ENCODE results near the gene FAM120C.
A peak's percentile ranks its signal among the peaks of the same experiment; 100 is the strongest.

The FAM120C gene

DNA sequence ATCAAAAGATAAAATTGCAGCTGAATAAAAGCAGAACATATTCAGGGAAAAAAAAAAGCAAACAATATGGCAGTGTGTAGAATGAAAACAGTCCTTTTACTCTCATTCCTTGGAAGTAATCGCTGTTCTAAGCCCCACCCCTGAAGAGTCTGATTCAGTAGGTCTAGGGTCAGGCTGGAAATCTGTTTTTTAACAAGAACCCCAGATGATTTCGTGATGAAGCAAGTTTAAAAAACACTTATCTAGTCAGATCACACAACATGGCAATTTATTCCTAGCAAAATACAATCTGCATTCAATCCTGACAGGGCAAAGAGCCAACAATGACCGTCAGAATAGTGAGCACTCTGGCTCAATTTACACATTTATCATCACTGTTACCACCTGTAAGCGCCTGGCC lies 16.1 kb downstream of the FAM120C start:
- no peak for ATAC-seq

- ATAC-seq: no peak
These were observed 25.5 kb downstream of the FAM120C start for GRCh38 chrX:54157561-54157960.

- no peak for ATAC-seq
These were observed 48.8 kb downstream of the FAM120C start for GRCh38 chrX:54134269-54134668.

DNA sequence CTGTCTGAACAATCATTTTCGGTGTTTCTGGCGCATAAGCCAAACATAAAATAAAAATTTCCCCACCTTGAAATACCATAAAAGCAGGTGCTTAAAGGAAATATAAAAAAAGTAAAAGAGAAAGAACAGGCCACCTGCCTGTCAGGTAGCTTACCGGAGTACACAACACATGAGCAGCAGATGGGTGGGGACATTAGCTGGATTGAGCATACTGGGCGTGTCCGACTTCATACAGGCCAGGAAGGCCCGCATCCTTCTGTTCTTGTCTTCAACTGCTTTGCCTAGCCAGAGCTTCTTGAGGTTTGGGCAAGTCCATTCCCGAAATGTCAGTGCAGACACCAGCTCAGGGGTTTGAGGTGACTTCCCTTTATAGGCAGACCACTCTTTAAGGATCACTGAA lies 66.7 kb downstream of the FAM120C start:
- ATAC-seq: no peak

DNA sequence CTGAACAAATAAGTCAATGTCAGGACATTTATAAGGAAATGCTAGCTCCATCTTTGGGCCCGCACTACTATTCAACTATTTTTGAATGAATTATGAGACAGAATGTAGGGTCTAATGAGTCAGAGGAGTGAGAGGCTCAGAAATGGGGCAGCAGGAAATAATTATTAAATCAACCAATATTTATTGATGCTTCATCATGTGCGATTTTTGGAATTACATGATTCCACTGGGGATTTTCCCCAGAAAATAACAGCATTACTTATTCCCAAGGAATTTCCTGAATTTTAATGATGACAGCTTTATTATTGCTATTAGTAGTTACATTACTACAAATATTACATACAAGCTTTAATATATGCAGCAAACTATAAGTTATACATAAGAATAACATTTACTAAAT lies 89.5 kb downstream of the FAM120C start:
- ATAC-seq: no peak

DNA sequence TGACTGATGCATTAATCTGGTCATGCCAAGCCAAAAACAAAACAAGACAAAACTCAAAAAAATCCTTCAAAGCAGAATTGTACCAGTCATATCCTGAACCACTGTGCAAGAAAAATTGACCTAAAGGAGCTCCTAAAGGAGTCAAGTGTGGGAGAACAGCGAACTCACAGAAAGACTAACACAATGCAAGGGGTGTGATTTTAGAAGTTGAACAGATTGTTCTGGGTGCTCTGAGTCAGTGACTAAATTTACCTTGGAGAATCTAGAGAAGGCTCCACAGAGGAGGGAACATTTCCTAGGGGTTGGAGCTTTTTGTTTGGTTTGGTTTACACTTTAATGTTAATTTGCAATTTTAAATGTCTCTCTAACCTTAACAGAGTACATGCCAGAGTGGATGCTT lies 89.9 kb downstream of the FAM120C start:
- ATAC-seq: no peak

- ATAC-seq: no peak
These were observed 92.2 kb downstream of the FAM120C start for GRCh38 chrX:54090880-54091279.

DNA sequence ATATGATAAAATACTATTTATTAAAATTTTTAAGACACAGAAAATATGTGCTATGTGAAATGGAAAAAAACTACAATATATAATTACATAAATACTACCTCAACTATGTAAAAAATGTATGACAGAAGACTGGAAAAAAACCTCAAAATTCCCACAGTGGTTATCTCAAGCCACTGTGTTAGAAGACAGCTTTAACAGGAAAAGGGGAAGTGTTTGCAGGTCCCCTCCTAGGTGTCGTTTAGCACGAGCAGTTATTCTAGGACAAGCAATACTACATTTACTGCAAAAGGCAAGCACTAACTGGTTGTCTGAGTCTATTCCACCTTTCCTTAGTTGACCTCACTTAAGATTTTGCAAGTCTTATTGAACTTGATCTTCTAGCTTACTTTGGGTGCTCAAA lies 93.9 kb downstream of the FAM120C start:
- no peak for ATAC-seq

DNA sequence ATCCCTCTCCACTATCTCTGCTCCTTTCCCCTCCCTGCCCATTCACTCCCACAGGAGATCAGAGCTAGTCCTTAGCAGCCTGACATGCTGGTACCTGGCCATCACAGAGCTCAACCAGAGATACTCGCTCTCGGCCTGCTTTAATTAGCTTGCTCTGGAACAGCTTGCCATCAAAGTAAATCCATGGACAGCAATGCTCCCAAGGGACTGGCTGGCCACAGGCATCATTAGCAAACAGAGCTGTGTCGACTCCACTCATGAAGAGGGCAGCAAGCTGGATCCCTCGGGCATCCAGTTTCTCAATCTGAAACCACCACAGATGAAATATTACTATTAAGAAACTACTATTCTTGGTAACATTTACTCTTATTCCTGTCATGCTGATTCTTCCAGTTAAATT lies 95.4 kb downstream of the FAM120C start:
- ATAC-seq: no peak

DNA sequence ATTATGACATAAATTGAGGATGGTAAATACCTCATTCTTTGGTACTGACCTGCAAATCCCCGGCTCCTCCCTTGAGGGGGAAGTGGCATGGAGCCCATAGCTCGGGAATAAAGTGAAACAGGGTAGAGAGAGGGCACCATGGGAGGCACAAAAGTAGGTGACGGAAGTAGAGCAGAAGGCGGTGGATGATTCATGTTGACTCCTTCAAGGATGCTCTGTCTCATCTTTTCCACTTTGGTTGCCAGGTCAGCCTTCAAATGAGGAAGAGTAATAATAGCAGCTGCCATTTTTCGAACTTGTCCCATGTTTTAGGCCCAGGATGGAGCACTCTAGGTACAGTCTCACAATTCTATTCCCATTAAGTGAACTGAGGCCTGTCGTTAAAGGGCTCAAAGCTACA lies 97.4 kb downstream of the FAM120C start:
- no peak for ATAC-seq

- no peak for ATAC-seq
These were observed 106.2 kb downstream of the FAM120C start for GRCh38 chrX:54076903-54077302.

- no peak for ATAC-seq
These were observed 108.2 kb downstream of the FAM120C start for GRCh38 chrX:54074826-54075225.

DNA sequence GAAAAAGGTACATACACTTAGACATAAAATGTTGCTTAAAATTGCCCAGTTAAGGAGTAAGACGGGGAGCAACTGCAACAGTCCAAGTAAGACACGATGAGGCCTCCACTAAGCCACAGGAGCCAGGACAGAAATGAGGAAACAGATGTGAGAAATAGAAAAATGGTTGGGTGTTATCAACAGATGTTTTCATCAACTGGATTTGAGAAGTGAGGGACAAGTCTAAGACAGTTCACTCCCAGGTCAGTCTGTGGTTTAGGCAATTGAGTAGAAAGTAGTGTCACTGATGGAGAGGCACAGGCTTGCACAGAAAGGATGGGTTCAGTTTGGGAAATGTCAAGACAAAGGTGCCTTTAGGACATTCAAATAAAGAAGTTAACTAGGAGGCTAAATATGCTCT lies 115.3 kb downstream of the FAM120C start:
- ATAC-seq: no peak

DNA sequence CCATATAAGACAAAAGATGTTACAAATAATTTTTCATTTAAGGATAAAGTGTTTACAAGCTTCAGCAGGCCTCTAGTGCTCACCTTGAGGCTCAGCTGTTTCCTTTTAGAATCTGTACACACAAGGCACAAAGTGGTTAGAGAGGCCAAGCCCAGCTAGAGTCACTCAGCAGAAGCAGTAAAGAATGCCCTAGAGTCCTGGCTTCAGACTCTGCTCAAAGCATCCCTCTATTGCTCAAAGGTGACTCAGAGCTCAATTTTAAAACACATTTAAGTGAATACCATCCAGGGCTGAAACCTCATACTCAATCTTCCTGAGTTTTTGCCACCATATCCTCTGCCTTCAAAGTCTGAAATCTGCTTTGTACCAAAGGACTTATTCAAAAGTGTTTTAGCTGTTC lies 116.2 kb downstream of the FAM120C start:
- no peak for ATAC-seq

- ATAC-seq: no peak
These were observed 118.5 kb downstream of the FAM120C start for GRCh38 chrX:54064564-54064963.

GRCh38 chrX:54063361-54063760 lies 119.7 kb downstream of the FAM120C start:
- ATAC-seq: no peak

GRCh38 chrX:54049801-54050200 lies 133.3 kb downstream of the FAM120C start:
- no peak for ATAC-seq

GRCh38 chrX:54048412-54048811 lies 134.6 kb downstream of the FAM120C start:
- ATAC-seq: no peak

- no peak for ATAC-seq
These were observed 137.4 kb downstream of the FAM120C start for GRCh38 chrX:54045563-54046228.

GRCh38 chrX:54044877-54045338 lies 138.1 kb downstream of the FAM120C start:
- ATAC-seq: no peak

DNA sequence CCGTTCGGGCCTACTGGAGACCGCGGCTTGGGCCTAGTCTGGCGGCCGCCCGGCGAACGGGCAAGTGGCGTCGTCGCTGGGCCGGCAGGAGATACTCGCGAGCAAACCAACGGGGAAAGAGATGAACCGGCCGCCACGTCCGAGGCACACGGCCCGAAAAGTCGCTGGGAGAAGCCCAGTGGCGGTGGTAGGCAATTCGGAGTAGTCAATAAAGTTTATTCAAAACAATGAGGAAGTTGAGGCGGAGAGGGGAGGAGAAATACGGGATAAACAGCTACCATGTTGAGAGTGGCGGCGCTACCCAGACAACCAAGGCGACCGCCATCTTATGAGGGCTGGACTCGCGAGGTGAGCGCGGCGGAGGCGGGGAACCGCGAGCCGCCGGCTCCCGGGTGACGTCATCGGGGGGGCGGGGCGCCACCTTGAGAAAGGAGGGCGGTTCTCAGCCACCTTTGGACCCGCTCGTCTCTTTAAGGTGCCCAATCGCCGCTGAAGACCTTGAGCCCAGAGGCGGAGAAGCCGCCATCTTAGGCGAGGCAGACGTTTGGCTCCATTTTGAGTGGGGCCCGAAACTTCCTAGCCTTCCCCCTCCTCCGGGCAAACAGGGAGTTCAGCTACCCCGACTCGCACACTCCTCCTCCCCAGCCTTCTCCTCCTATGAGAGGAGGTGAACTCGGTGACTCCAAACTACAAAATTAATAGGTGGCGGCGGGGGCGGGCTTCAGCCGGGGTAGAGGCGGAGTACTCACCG lies 138.8 kb downstream of the FAM120C start, which contains the start of gene PHF8:
PHF8 (minus strand) TSS at position 348 of the 751 bp plus-strand sequence. CDS start 1,745 bp downstream, outside the sequence.
- ATAC-seq: peak; percentile 89 to 92

- ATAC-seq: no peak
These were observed 139.4 kb downstream of the FAM120C start for GRCh38 chrX:54043541-54044125.

DNA sequence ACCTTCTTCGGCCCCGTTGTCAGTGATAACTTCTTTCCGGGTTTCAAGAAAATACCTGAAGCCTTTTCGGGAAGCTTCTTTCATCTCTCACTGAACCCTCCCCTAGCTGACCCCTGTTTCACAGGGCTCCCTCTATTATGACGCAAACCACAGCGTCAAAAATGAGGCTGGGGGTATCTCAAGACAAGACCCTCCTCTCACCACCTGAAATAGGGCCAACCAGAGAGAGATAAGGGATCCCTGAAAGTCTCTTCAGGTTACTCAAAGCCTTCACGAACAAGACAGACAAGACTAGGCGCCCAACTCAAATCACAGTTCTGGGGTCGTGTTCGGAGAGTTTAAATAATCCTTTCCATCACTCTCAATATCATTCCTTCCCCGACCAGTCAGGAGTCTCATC lies 140.0 kb downstream of the FAM120C start:
- no peak for ATAC-seq

DNA sequence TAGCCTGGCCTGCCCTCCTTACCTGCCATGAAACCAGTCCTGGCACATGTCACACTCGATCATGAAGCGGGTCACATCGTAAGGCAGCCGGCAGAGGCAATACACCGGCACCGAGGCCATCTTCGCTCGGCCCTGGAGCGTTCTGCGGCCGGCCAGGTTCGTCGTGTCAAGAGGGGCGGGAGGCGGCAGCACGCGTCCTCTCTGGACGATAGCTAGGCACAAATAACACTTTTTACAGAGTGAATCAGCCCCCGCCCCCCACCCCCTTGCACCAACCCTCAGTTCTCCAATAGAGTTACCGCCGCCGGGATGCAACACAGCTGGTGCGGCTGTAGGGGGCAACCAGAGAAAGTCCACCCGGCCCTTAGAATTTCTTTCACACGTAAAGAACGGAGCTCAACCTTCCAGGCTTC lies 140.4 kb downstream of the FAM120C start:
- ATAC-seq: no peak

Data from activated CD4-positive, CD25-positive, alpha-beta regulatory T cell treated with anti-CD3 and anti-CD28 coated beads, Interleukin-2, amount 50 U/mL, for 24 hours (primary cell).